ENCODE measurements around the gene ASB4.

DNA sequence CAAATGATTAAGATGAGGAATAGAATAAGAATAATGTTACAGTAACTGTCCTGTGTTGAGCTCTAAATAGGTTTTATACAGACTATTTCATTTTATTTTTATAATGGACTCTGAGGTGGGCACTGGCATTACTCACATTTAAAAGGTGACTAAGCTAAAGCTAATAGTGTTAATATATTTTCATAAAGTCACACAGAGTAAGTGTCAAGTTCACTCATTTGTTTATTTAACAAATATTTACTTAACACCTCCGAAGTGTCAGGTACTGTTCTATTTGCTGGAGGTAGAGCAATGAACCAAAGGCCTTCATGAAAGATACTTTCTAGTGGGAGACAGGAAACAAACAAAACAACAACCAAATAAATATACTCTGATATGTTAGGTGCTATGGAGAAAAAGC, 44.0 kb downstream of the ASB4 start:
- TF ChIP-seq, protein P1, sequence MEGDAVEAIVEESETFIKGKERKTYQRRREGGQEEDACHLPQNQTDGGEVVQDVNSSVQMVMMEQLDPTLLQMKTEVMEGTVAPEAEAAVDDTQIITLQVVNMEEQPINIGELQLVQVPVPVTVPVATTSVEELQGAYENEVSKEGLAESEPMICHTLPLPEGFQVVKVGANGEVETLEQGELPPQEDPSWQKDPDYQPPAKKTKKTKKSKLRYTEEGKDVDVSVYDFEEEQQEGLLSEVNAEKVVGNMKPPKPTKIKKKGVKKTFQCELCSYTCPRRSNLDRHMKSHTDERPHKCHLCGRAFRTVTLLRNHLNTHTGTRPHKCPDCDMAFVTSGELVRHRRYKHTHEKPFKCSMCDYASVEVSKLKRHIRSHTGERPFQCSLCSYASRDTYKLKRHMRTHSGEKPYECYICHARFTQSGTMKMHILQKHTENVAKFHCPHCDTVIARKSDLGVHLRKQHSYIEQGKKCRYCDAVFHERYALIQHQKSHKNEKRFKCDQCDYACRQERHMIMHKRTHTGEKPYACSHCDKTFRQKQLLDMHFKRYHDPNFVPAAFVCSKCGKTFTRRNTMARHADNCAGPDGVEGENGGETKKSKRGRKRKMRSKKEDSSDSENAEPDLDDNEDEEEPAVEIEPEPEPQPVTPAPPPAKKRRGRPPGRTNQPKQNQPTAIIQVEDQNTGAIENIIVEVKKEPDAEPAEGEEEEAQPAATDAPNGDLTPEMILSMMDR (IDR thresholded peaks at IDR 0.05; ENCODE audit: low read length) = no peak
- TF ChIP-seq EZH2 (optimal IDR thresholded peaks at IDR 0.05; ENCODE audit: low read depth, low read length) (no peak), EZH2phosphoT487 (IDR thresholded peaks at IDR 0.05; ENCODE audit: low read length) (no peak)

Measured in MM.1S (cell line).